Neural cell (in vitro differentiated cells): ENCODE data around the gene DSEL. TPM values are rescaled to one million over a fixed set of nuclear protein-coding genes. Genes with fewer than 3 reads are reported as not detected.

Experiments
- H2AFZ ChIP-seq: fragments of 200-600, 300-800 bp; sonication (generic), shearing (Covaris generic); 2 replicates; pipeline ENCODE4 v1.6.0; 2014; ENCODE audit warnings: low read depth, mild to moderate bottlenecking, antibody characterized with exemption, low read length, moderate library complexity
- H3F3A ChIP-seq: fragments of 200-600 bp; shearing (Covaris generic); 2 replicates; pipeline ENCODE4 v1.6.1; 2016; ENCODE audit warnings: mild to moderate bottlenecking, moderate library complexity, mixed read lengths, antibody characterized with exemption, low read length; ENCODE audit not compliant: insufficient read depth, poor library complexity, severe bottlenecking
- H3K27ac ChIP-seq: fragments of 200-600, 300-800 bp; sonication (generic), shearing (Covaris generic); 2 replicates; pipeline ENCODE4 v1.5.1; 2014; ENCODE audit warnings: mild to moderate bottlenecking, low read length, moderate library complexity
- H3K27me3 ChIP-seq: fragments of 300-800, 200-600 bp; sonication (generic), shearing (Covaris generic); 2 replicates; pipeline ENCODE4 v1.6.0; 2014; ENCODE audit warnings: mild to moderate bottlenecking, low read depth, low read length, moderate library complexity; ENCODE audit not compliant: insufficient read depth
- H3K36me3 ChIP-seq: fragments of 300-800, 200-600 bp; sonication (generic), shearing (Covaris generic); 2 replicates; pipeline ENCODE4 v1.5.1; 2014; ENCODE audit warnings: mild to moderate bottlenecking, antibody characterized with exemption, low read length, moderate library complexity; ENCODE audit not compliant: insufficient read depth
- H3K4me2 ChIP-seq: fragments of 300-800, 200-600 bp; sonication (generic), shearing (Covaris generic); 2 replicates; pipeline ENCODE4 v1.6.0; 2014; ENCODE audit warnings: mild to moderate bottlenecking, low read length
- H3K4me3 ChIP-seq: fragments of 300-800, 200-600 bp; sonication (generic), shearing (Covaris generic); 2 replicates; pipeline ENCODE4 v1.5.1; 2014; ENCODE audit warnings: mild to moderate bottlenecking, low read length, moderate library complexity
- H3K79me2 ChIP-seq: fragments of 200-600 bp; shearing (Covaris generic); replicated peaks from 2 replicates; pipeline ENCODE4 v1.6.0; 2014; ENCODE audit warnings: mild to moderate bottlenecking, low read length, moderate library complexity; ENCODE audit not compliant: insufficient read depth
- H3K9ac ChIP-seq: fragments of 300-800, 200-600 bp; sonication (generic), shearing (Covaris generic); 2 replicates; pipeline ENCODE4 v1.6.1; 2016; ENCODE audit warnings: mild to moderate bottlenecking, low read length, mixed read lengths
- H3K9me2 ChIP-seq: fragments of 200-600 bp; shearing (Covaris generic); 2 replicates; pipeline ENCODE4 v1.6.1; 2016; ENCODE audit warnings: mild to moderate bottlenecking, low read length, mixed read lengths; ENCODE audit not compliant: insufficient read depth
- H3K9me3 ChIP-seq: fragments of 200-600, 300-800 bp; sonication (generic), shearing (Covaris generic); 2 replicates; pipeline ENCODE4 v1.6.1; 2016; ENCODE audit warnings: mild to moderate bottlenecking, mixed run types, low read length, moderate library complexity, mixed read lengths
- H4K20me1 ChIP-seq: fragments of 200-600 bp; shearing (Covaris generic); 2 replicates; pipeline ENCODE4 v1.6.1; 2016; ENCODE audit warnings: mild to moderate bottlenecking, mixed run types; ENCODE audit not compliant: insufficient read depth
- EP300 ChIP-seq: fragments of 450-650 bp; conservative IDR thresholded peaks from 2 replicates; pipeline ENCODE4 v1.6.1; 2014; ENCODE audit warnings: antibody characterized with exemption, mild to moderate bottlenecking, moderate library complexity; ENCODE audit not compliant: poor library complexity, severe bottlenecking
- MXI1 ChIP-seq: fragments of 450-650 bp; conservative IDR thresholded peaks from 2 replicates; pipeline ENCODE4 v1.6.1; 2014; ENCODE audit warnings: antibody characterized with exemption, mild to moderate bottlenecking; ENCODE audit not compliant: poor library complexity, severe bottlenecking
- POLR2AphosphoS5 ChIP-seq: IDR thresholded peaks from 2 replicates; pipeline ENCODE4 v1.6.1; 2012
- SMC3 ChIP-seq: fragments of 450-650 bp; conservative IDR thresholded peaks from 2 replicates; pipeline ENCODE4 v1.6.1; 2014; ENCODE audit warnings: antibody characterized with exemption, mild to moderate bottlenecking, moderate library complexity; ENCODE audit not compliant: poor library complexity
- TAF1 ChIP-seq: IDR thresholded peaks from 2 replicates; pipeline ENCODE4 v1.6.1; 2012; ENCODE audit warnings: low read depth
- polyA plus RNA-seq: library from polyadenylated mRNA; depleted of rRNA; stranded (reverse); fragments of >200 nt; gene quantifications from 2 replicates; pipeline ENCODE4 v1.2.3, GENCODE V29; 2014
- TF ChIP-seq, protein P1 (sequence below): fragments of 450-650 bp; IDR thresholded peaks from 2 replicates; pipeline ENCODE4 v1.5.1; 2014; ENCODE audit warnings: antibody characterized with exemption, mild to moderate bottlenecking, moderate library complexity; ENCODE audit not compliant: poor library complexity, severe bottlenecking
- TF ChIP-seq, protein P2 (sequence below): IDR thresholded peaks from 2 replicates; pipeline ENCODE4 v1.6.1; 2012; ENCODE audit warnings: borderline replicate concordance

DSEL gene
- polyA plus RNA-seq, 1 donor from 2014 or later: 31.2 TPM

DNA sequence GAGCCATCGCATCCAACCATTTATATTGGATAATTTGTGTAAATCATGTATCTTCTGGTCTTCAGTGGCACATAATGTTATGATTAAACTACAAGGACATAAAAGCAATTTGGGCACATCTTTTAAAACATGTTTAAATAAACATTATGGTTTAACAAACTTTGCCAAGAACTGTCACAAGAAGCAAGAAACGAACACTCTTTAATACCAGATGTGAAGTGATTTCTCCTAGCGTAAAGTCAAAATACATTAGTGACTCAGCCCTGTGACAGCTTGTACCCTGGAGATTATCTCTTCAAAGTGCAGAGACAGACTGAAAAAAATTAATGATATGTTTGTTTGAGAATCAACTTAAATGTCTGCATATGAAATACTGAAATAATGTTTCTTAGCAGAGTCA, 39.9 kb downstream of the DSEL start:
- no peak overlapping the region for H3K9ac ChIP-seq
- no peaks in the 10 kb centered on the region for H3K9me3 ChIP-seq
- H4K20me1 ChIP-seq: no peaks in the 10 kb centered on the region
- H3K27ac ChIP-seq: no peak overlapping the region
- no peaks in the 10 kb centered on the region for H3K27me3 ChIP-seq
- H2AFZ ChIP-seq: no peak overlapping the region
- H3K79me2 ChIP-seq: no peaks in the 10 kb centered on the region
- TF ChIP-seq, protein P1, sequence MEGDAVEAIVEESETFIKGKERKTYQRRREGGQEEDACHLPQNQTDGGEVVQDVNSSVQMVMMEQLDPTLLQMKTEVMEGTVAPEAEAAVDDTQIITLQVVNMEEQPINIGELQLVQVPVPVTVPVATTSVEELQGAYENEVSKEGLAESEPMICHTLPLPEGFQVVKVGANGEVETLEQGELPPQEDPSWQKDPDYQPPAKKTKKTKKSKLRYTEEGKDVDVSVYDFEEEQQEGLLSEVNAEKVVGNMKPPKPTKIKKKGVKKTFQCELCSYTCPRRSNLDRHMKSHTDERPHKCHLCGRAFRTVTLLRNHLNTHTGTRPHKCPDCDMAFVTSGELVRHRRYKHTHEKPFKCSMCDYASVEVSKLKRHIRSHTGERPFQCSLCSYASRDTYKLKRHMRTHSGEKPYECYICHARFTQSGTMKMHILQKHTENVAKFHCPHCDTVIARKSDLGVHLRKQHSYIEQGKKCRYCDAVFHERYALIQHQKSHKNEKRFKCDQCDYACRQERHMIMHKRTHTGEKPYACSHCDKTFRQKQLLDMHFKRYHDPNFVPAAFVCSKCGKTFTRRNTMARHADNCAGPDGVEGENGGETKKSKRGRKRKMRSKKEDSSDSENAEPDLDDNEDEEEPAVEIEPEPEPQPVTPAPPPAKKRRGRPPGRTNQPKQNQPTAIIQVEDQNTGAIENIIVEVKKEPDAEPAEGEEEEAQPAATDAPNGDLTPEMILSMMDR: no peak
- peak; percentile 52 for TF ChIP-seq POLR2AphosphoS5
- peak; percentile 26 for TF ChIP-seq EP300
- H3F3A ChIP-seq: no peaks in the 10 kb centered on the region
- no peaks in the 10 kb centered on the region for H3K9me2 ChIP-seq
- H3K4me2 ChIP-seq: no peak overlapping the region
- no peaks in the 10 kb centered on the region for H3K36me3 ChIP-seq
- no peak overlapping the region for H3K4me3 ChIP-seq

DNA sequence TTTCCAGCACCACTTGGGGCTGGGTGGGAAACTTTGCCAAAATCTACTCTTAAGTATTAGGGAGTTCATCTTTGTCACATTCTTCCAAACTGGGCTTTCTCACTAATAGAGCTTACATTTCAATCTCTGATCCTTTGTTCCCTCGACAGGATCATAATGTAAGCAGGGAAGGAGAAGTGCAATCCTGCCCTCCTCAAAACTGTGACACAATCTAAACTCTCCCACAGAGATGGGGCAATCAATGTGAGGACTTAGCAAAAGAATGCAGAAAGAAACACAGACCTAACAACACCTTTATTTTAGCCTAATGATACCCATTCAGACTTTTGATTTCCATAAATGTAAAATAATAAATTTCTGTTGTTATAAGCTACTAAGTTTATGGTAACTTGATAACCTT, 40.8 kb downstream of the DSEL start:
- H3K27ac ChIP-seq: no peak overlapping the region
- H3F3A ChIP-seq: no peaks in the 10 kb centered on the region
- H4K20me1 ChIP-seq: no peaks in the 10 kb centered on the region
- H3K9ac ChIP-seq: no peak overlapping the region
- no peak overlapping the region for H3K4me3 ChIP-seq
- no peaks in the 10 kb centered on the region for H3K79me2 ChIP-seq
- H3K4me2 ChIP-seq: no peak overlapping the region
- no peaks in the 10 kb centered on the region for H3K36me3 ChIP-seq
- no peak overlapping the region for H2AFZ ChIP-seq
- no peaks in the 10 kb centered on the region for H3K9me3 ChIP-seq
- TF ChIP-seq TAF1: no peak
- TF ChIP-seq, protein P1: no peak
- H3K27me3 ChIP-seq: no peaks in the 10 kb centered on the region
- H3K9me2 ChIP-seq: no peaks in the 10 kb centered on the region

DNA sequence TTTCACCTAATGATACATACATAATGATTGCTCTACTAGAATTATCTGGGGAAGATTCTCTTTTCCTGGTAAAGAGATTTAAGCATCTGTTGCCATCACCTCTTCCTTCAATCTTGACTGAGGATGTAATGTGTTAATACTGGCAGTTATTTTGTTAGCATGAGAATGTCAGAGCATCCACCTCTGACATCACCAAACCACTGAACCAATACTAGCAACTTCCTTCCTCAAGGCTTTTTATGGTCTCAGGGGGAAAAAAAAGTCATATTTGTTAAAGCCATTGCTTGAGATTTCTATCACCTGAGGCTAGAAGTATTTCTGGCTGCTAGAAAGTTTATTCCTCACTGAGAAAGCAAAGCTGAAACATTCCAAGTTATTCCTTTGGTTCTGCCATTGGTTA, 48.5 kb downstream of the DSEL start:
- H3F3A ChIP-seq: peaks cover 3% of the 10 kb centered on the region
- H3K27ac ChIP-seq: no peak overlapping the region
- no peak overlapping the region for H2AFZ ChIP-seq
- peak overlapping the region; percentile 37 for H3K4me2 ChIP-seq
- no peaks in the 10 kb centered on the region for H3K9me3 ChIP-seq
- TF ChIP-seq, protein P2, sequence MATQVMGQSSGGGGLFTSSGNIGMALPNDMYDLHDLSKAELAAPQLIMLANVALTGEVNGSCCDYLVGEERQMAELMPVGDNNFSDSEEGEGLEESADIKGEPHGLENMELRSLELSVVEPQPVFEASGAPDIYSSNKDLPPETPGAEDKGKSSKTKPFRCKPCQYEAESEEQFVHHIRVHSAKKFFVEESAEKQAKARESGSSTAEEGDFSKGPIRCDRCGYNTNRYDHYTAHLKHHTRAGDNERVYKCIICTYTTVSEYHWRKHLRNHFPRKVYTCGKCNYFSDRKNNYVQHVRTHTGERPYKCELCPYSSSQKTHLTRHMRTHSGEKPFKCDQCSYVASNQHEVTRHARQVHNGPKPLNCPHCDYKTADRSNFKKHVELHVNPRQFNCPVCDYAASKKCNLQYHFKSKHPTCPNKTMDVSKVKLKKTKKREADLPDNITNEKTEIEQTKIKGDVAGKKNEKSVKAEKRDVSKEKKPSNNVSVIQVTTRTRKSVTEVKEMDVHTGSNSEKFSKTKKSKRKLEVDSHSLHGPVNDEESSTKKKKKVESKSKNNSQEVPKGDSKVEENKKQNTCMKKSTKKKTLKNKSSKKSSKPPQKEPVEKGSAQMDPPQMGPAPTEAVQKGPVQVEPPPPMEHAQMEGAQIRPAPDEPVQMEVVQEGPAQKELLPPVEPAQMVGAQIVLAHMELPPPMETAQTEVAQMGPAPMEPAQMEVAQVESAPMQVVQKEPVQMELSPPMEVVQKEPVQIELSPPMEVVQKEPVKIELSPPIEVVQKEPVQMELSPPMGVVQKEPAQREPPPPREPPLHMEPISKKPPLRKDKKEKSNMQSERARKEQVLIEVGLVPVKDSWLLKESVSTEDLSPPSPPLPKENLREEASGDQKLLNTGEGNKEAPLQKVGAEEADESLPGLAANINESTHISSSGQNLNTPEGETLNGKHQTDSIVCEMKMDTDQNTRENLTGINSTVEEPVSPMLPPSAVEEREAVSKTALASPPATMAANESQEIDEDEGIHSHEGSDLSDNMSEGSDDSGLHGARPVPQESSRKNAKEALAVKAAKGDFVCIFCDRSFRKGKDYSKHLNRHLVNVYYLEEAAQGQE: no peak
- TF ChIP-seq SMC3 (no peak), MXI1 (no peak)
- H3K79me2 ChIP-seq: no peaks in the 10 kb centered on the region
- H3K36me3 ChIP-seq: no peaks in the 10 kb centered on the region
- H3K9ac ChIP-seq: no peak overlapping the region
- H4K20me1 ChIP-seq: no peaks in the 10 kb centered on the region
- peak overlapping the region; percentile 26 for H3K4me3 ChIP-seq
- H3K9me2 ChIP-seq: no peaks in the 10 kb centered on the region
- no peaks in the 10 kb centered on the region for H3K27me3 ChIP-seq
